HG02678 (cell line): ENCODE measurements around the gene SORBS2.

Experiments used
- ATAC-seq: cut with Tn5 transposase; IDR thresholded peaks from one replicate; pipeline ENCODE4 v1.9.1; 2021; ENCODE audit warnings: mild to moderate bottlenecking, moderate library complexity; ENCODE audit not compliant: unreplicated experiment

The SORBS2 gene

DNA sequence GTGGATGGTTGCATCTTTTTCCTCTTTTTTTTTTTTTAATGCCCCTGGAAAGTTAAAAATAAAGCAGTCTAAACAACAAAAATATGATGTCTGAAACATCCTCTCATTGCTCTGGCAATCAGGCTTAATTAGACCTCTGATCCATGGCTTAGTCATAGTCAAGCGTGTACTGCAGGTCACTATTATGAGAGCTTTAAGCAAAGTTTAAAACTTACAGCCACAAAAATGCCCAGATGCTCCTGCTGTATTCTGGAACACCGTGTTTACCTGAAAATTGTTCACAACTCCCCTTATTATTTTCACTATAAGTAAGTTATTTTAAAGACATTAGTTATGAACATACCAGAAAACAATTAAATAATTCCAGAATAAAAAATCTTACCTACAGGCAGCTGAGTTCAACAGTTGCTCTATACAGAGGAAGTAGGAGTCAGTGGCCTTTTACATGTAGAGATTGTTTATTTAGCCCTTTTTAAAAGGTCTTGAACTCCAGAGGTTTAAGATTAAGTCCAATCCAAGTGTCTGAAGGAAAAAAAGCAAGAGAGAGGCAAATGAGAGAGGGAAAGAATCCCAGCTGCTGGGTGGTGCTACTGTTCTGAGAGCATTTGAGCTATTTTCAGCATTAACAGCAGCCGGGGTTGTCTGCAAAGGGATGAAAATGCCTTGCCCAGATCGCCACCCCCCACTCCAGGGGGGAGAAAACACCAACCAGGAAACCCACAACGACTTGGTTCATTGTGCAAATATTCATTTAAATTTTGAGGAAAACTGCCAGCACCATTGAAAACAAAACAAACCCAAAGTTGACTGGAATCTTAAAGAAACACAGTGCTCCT lies 36.9 kb downstream of the SORBS2 start:
- ATAC-seq, result no peak

- ATAC-seq, result no peak
Measured at GRCh38 chr4:185774131-185774653, 37.8 kb downstream of the SORBS2 start.

GRCh38 chr4:185773419-185773818 lies 38.6 kb downstream of the SORBS2 start:
- no peak for ATAC-seq

DNA sequence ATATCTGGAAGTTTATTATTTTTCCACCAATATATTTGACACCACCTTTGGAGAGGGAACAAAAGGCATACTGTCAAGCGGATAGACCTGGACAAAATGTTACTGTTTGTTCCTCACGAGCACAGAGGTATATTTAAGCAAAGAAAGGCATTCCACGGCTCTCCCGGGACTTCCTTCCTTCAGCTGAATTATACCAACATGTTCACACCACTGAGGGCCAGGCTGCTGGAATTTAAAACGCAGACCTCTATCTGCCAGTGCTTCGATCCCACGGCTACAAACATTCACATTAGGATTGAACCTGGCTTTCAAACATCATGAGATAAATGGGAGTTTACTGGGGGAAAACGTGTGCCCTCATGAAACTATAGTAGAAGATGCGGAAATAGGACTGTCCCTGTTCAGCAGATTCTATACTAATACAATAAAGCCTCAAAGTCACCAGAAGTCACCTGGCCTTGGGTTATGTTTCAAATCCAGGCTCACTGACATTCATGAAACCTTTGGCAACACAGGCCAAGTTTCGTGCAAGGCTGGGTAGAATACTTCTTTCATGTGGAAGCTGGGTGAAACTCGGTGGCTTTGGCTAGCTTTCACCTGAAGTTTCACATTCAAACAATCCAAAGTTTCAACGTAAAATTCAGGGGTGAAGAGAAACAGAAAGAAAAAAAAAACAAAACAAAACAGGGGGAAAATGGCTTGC lies 39.5 kb downstream of the SORBS2 start:
- ATAC-seq, result no peak

GRCh38 chr4:185771711-185772390 lies 40.1 kb downstream of the SORBS2 start:
- ATAC-seq, result no peak

DNA sequence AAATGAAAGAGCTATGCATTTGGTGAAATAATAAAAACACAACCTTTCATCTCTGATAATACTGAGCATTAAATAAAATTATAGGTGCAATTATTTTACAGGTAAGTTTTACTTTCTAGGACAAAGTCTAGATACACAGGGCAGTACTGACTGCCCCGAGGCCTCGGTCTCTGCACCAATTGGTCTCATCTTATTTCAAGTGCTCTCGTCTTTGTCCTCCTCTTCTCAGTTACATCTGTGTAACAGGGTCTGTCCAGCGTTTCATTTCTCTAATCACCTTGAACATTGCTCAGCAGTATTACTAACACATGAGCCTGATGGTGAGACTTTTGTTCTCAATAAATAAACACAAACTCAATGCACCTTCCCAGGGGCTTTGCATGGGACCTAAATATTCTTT lies 44.5 kb downstream of the SORBS2 start:
- no peak for ATAC-seq

- ATAC-seq, result no peak
Measured at GRCh38 chr4:185764876-185765275, 47.1 kb downstream of the SORBS2 start.

GRCh38 chr4:185761352-185762235 lies 50.4 kb downstream of the SORBS2 start:
- no peak for ATAC-seq

- ATAC-seq, result no peak
Measured at GRCh38 chr4:185758807-185759206, 53.2 kb downstream of the SORBS2 start.

DNA sequence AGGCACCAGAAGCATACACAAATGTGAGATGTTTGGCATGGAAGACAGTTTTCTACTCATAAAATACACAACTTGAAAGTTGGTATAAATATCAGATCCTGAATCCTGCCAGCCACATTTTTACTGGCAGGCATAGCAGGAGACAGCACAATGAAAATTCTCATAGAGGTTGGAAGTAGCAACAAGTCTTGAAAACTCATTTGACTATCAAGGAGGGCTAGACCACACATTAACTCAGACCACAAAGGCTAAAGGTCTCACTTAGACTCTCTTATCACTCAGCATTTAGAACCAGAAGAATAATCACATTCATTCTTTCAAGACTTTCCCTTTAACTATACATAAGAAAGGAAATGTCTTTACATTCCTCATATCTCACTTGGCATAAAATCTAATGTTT lies 56.5 kb downstream of the SORBS2 start:
- no peak for ATAC-seq

DNA sequence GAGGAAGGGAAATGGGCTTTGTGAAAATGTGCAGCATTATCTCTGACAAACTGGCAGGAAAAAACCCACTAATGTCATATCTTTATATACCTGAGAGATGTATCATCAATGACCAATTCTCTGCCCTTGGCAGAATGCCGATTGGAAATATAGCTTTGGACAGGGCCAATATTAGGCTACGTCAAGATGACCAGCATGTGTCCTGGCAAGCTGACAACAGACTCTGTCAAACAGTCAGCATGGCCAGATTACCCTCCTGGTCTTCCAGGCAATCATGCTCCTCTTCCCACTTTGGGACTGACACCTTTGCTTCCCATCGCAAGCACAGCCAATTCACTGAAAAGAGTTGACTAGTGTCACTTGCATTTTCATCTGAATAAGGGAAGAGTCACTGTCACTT lies 57.0 kb downstream of the SORBS2 start:
- no peak for ATAC-seq

GRCh38 chr4:185752872-185753271 lies 59.1 kb downstream of the SORBS2 start:
- no peak for ATAC-seq

GRCh38 chr4:185749858-185750257 lies 62.1 kb downstream of the SORBS2 start:
- ATAC-seq, result no peak

DNA sequence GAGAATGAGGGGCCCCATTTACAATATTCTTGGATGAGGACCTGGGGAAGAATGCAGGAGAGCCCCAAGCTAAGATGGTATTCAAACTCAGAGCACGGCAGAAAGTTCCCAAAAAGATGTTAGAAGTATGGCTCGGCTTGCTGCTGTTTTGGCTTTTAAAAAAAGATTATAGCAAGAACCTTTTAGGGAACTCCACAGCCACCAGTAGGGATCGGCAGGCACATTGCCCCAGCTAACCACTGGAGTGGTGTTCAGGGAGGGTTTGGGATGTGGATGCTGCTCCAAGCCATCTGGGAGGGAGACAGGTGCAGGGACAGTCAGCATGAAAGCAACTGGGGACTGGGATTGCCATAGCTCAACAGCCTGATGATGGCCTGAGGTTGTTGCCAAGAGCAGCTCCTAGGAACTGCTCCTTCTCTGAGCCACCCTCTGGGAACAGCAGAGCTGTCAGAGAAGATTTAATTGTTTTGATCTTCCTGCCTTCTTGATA lies 63.0 kb downstream of the SORBS2 start:
- ATAC-seq, result no peak

DNA sequence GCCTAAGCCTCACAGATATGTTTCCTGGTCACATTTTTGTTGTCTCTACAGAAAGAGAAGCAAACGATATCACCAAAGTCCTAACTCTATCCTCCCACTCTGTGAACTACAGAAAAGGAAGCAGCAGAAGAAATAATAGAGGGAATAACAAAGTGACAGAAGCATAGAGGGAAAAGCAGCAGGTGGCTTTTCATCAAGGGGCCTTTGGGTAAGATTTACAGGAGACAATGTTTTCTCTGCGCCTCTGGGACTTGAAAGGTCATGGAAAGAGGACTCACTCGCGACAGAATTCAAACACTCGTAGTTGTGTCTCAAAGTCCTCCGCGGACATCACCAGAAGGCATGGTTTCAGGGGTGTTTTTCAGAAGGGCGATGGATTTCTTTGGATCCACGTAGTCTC lies 66.1 kb downstream of the SORBS2 start:
- ATAC-seq, result no peak

- ATAC-seq, result no peak
Measured at GRCh38 chr4:185744946-185745345, 67.0 kb downstream of the SORBS2 start.

- ATAC-seq, result no peak
Measured at GRCh38 chr4:185744488-185744862, 67.5 kb downstream of the SORBS2 start.

GRCh38 chr4:185743722-185744487 lies 68.1 kb downstream of the SORBS2 start:
- no peak for ATAC-seq

DNA sequence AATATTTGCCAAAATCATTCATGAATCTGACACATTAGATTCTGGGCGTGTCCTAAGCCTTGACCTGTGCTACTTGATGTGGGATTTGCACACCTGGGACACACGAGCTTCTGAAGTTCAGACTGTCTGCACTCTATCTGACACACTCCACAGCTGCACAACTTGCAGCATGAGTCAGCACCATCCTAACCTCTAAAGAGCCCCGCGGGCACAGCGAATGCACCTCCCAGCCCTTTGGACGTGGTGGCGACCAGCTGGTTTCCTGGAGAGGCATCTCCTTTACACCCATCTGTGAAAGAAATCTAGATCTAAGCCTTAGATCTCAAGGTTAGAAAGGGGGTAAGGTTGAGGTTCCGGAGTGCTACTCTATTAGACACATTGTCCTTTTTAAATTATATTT lies 69.2 kb downstream of the SORBS2 start:
- peak; percentile 52 for ATAC-seq

DNA sequence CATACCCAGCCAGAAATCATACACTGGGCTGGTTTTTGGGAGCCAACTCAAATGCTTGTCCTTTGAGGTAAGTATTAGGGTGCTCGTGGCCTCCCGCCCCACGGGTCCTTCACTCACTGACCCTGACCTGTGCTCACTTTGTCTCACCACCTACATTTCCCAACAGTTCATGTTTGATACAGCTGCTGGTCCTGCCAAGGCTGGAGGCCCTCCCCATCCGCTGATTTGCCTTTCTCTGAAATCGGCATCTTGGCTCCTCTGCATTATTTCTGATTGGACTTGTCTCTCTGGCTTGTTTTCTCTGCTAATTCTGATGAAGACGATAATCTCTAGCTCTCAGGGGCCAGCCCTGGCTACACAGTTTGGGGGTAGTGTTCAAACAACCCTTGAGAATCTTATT lies 70.2 kb downstream of the SORBS2 start:
- no peak for ATAC-seq
